Measurements from ENCODE around the gene SLC22A25. TPM values are rescaled to one million over a fixed set of nuclear protein-coding genes. Genes with fewer than 3 reads are reported as not detected.

SLC22A25 gene
- polyA plus RNA-seq, 3 donors = not detected

DNA sequence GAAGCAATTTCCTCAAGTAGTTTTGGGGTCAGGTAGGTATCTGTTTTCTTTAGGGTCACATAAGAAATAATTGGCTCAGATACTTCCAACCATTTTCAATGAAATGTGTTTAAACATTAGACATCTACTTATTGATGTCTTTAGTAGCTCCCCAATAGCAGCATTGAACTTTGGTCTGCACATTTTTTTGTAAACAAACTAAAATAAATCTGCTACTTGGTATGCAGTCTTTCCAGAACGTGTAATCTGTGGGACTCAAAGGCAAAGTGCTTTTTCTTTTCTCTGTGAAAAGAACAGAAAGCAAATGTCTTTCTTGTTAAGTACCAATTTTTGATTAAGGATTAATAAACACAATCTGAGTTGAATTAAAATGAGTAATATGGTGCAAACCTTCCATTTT, 13.6 kb downstream of the SLC22A25 start:
- DNase-seq = no peak
- no peaks in the 10 kb centered on the region for H3K36me3 Mint-ChIP-seq
- peaks cover 0 to 8% (median 6%) of the 10 kb centered on the region in 3 donors for H3K27me3 Mint-ChIP-seq (ENCODE audit: low read depth in 3 of 3)
- Histone ChIP-seq H3K9me3 (replicated peaks in 1 of 2; ENCODE audit: control insufficient read depth in 1 of 2, insufficient read depth in 1 of 2, low read length in 2 of 2) (no peaks in the 10 kb centered on the region), H3K4me2 (replicated peaks; ENCODE audit: extremely low read depth, low read length, poor library complexity, severe bottlenecking) (no peak overlapping the region), H4K20me1 (ENCODE audit: insufficient read depth, low read length) (no peaks in the 10 kb centered on the region), H3K79me2 (ENCODE audit: insufficient read depth, low read length) (no peaks in the 10 kb centered on the region), H2AFZ (ENCODE audit: insufficient read depth, low read depth, low read length, poor library complexity, severe bottlenecking) (no peak overlapping the region), H3K9ac (ENCODE audit: insufficient read depth, low read length, poor library complexity, severe bottlenecking) (no peak overlapping the region), H3K4me1 (ENCODE audit: control insufficient read depth in 1 of 2, insufficient read depth in 2 of 2, low read length in 2 of 2) (no peaks in the 10 kb centered on the region), H3K4me3 (replicated peaks in 1 of 3; ENCODE audit: low read depth in 2 of 3, low read length in 3 of 3) (no peak overlapping the region), H3K36me3 (replicated peaks in 1 of 2; ENCODE audit: control insufficient read depth in 1 of 2, insufficient read depth in 2 of 2, low read length in 2 of 2) (no peaks in the 10 kb centered on the region), H3K27me3 (ENCODE audit: control insufficient read depth in 2 of 2, insufficient read depth in 2 of 2, low read length in 2 of 2) (peaks cover 0 to 3% of the 10 kb centered on the region in 2 donors), H3K27ac (ENCODE audit: low read depth in 1 of 2, low read length in 2 of 2) (no peak overlapping the region)
- no peak overlapping the region for H3K27ac Mint-ChIP-seq
- no CpG with 5 or more reads among the region's 1 CpG for WGBS (ENCODE audit: insufficient coverage)
- peaks cover 0 to 7% (median 2%) of the 10 kb centered on the region in 7 donors for H3K9me3 Mint-ChIP-seq
- H3K4me1 Mint-ChIP-seq = no peaks in the 10 kb centered on the region
- intact Hi-C loops (cut with micrococcal nuclease) = no loop called here
- TF ChIP-seq, protein P1, sequence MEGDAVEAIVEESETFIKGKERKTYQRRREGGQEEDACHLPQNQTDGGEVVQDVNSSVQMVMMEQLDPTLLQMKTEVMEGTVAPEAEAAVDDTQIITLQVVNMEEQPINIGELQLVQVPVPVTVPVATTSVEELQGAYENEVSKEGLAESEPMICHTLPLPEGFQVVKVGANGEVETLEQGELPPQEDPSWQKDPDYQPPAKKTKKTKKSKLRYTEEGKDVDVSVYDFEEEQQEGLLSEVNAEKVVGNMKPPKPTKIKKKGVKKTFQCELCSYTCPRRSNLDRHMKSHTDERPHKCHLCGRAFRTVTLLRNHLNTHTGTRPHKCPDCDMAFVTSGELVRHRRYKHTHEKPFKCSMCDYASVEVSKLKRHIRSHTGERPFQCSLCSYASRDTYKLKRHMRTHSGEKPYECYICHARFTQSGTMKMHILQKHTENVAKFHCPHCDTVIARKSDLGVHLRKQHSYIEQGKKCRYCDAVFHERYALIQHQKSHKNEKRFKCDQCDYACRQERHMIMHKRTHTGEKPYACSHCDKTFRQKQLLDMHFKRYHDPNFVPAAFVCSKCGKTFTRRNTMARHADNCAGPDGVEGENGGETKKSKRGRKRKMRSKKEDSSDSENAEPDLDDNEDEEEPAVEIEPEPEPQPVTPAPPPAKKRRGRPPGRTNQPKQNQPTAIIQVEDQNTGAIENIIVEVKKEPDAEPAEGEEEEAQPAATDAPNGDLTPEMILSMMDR (IDR thresholded peaks at IDR 0.05) = no peak
- no peak overlapping the region for H3K4me3 Mint-ChIP-seq

DNA sequence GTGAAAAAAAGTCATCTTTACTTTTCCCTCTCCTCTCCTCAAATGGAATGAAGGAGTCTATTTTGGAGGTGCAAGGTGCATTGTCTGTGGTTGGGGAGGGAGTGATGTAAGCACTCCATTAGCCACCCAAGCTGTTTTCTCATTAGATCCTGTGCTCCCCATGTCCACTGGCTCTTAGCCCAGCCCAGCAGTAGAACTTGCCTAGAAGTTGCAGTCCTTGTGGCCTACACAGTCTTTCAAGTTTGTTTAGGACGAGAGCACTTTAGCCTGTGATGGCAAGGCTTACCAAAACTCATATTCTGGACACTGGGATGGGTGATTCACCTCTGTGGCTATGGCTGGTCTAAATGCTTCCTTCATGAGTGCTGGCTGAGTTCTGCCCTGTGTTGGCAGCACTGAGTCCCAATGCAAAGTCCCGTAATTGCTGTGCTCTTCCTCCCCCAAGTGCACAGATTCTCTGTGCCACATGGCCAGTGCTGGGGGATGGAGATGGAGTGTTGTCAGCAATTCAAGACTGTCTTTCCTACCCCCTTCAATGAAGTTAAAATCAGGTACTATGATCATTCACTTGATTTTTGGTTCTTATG, 15.8 kb downstream of the SLC22A25 start:
- no peak overlapping the region for H3K9ac ChIP-seq (ENCODE audit: insufficient read depth, low read length, poor library complexity, severe bottlenecking)
- Mint-ChIP-seq H3K4me3 (no peak overlapping the region), H3K36me3 (no peaks in the 10 kb centered on the region), H3K27me3 (ENCODE audit: low read depth in 3 of 3) (peaks cover 4 to 14% (median 4%) of the 10 kb centered on the region in 3 donors), H3K27ac (no peak overlapping the region), H3K9me3 (peaks cover 0 to 3% (median 2%) of the 10 kb centered on the region in 7 donors), H3K4me1 (no peaks in the 10 kb centered on the region)
- no peak overlapping the region for H2AFZ ChIP-seq (ENCODE audit: insufficient read depth, low read depth, low read length, poor library complexity, severe bottlenecking)
- no peaks in the 10 kb centered on the region for H4K20me1 ChIP-seq (ENCODE audit: insufficient read depth, low read length)
- H3K4me1 ChIP-seq (ENCODE audit: control insufficient read depth in 1 of 2, insufficient read depth in 2 of 2, low read length in 2 of 2) = no peaks in the 10 kb centered on the region
- no peak overlapping the region for H3K4me2 ChIP-seq (replicated peaks; ENCODE audit: extremely low read depth, low read length, poor library complexity, severe bottlenecking)
- 86% methylated on average over 1 of the region's 2 CpGs for WGBS (ENCODE audit: insufficient coverage)
- DNase-seq = no peak
- H3K27me3 ChIP-seq (ENCODE audit: control insufficient read depth in 2 of 2, insufficient read depth in 2 of 2, low read length in 2 of 2) = peaks cover 0 to 3% of the 10 kb centered on the region in 2 donors
- intact Hi-C loops (cut with micrococcal nuclease) = no loop called here
- H3K9me3 ChIP-seq (replicated peaks in 1 of 2; ENCODE audit: control insufficient read depth in 1 of 2, insufficient read depth in 1 of 2, low read length in 2 of 2) = no peaks in the 10 kb centered on the region
- H3K79me2 ChIP-seq (ENCODE audit: insufficient read depth, low read length) = no peaks in the 10 kb centered on the region
- TF ChIP-seq, protein P1 (IDR thresholded peaks at IDR 0.05) = no peak
- no peak overlapping the region for H3K4me3 ChIP-seq (replicated peaks in 1 of 3; ENCODE audit: low read depth in 2 of 3, low read length in 3 of 3)
- H3K27ac ChIP-seq (ENCODE audit: low read depth in 1 of 2, low read length in 2 of 2) = no peak overlapping the region
- no peaks in the 10 kb centered on the region for H3K36me3 ChIP-seq (replicated peaks in 1 of 2; ENCODE audit: control insufficient read depth in 1 of 2, insufficient read depth in 2 of 2, low read length in 2 of 2)

All from CD14-positive monocyte (primary cell).